Progenitor cell of endocrine pancreas (in vitro differentiated cells): Measurements from ENCODE around the gene TM9SF4. TPM values are rescaled to one million over a fixed set of nuclear protein-coding genes. Genes with fewer than 3 reads are reported as not detected.

ENCODE experiments used
- DNase-seq: peaks from one replicate; pipeline ENCODE4 v3.0.0; 2021; ENCODE audit warnings: low spot score; ENCODE audit not compliant: unreplicated experiment
- H3K27ac Mint-ChIP-seq: 2 replicates; pipeline ENCODE4 v1.8.0; 2021; ENCODE audit warnings: mild to moderate bottlenecking, moderate library complexity, mixed read lengths
- H3K27me3 Mint-ChIP-seq: 2 replicates; pipeline ENCODE4 v1.8.0; 2021; ENCODE audit warnings: mixed read lengths
- H3K36me3 Mint-ChIP-seq: 2 replicates; pipeline ENCODE4 v1.8.0; 2022; ENCODE audit warnings: mixed read lengths; ENCODE audit not compliant: insufficient read depth
- H3K4me1 Mint-ChIP-seq: 2 replicates; pipeline ENCODE4 v1.8.0; 2021; ENCODE audit warnings: low read depth, mixed read lengths
- H3K4me3 Mint-ChIP-seq: 2 replicates; pipeline ENCODE4 v1.8.0; 2021; ENCODE audit warnings: low read depth, mild to moderate bottlenecking, moderate library complexity, mixed read lengths
- H3K9me3 Mint-ChIP-seq: 2 replicates; pipeline ENCODE4 v1.8.0; 2021; ENCODE audit warnings: low read depth, mixed read lengths
- total RNA-seq: library from RNA; stranded (reverse); gene quantifications from 2 replicates; pipeline ENCODE4 v1.2.1, GENCODE V29; 2021
- TF ChIP-seq, protein P1 (sequence below): fragments of 200-600 bp; sonication (generic); IDR thresholded peaks from one replicate; pipeline ENCODE4 v1.5.0; 2021; ENCODE audit warnings: antibody characterized with exemption, mild to moderate bottlenecking; ENCODE audit not compliant: unreplicated experiment

TM9SF4 gene
- total RNA-seq, 1 donor from 2014 or later, result 92.9 TPM

DNA sequence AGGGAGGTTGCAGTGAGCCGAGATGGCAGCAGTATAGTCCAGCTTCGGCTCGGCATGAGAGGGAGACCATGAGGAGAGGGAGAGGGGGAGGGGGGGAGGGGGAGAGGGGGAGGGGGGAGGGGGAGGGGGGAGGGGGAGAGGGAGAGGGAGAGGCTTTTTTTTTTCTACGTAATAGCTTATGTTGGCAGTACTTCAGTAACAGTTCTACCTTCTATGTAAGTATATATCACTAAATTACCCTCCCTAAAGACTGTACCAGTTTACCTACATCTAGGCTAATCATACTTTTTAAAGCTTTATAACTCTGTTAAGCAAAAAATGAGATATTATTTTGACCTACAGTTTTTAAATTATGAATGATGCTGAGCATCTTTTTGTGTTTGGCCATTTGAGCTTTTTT lies 13.6 kb downstream of the TM9SF4 start:
- Mint-ChIP-seq H3K4me3 (no peak overlapping the region), H3K27me3 (no peaks in the 10 kb centered on the region), H3K27ac (peak overlapping the region; percentile 85), H3K9me3 (peaks cover 5% of the 10 kb centered on the region), H3K4me1 (peaks cover 2% of the 10 kb centered on the region), H3K36me3 (peaks cover 21% of the 10 kb centered on the region)
- DNase-seq, result no peak
- TF ChIP-seq, protein P1, sequence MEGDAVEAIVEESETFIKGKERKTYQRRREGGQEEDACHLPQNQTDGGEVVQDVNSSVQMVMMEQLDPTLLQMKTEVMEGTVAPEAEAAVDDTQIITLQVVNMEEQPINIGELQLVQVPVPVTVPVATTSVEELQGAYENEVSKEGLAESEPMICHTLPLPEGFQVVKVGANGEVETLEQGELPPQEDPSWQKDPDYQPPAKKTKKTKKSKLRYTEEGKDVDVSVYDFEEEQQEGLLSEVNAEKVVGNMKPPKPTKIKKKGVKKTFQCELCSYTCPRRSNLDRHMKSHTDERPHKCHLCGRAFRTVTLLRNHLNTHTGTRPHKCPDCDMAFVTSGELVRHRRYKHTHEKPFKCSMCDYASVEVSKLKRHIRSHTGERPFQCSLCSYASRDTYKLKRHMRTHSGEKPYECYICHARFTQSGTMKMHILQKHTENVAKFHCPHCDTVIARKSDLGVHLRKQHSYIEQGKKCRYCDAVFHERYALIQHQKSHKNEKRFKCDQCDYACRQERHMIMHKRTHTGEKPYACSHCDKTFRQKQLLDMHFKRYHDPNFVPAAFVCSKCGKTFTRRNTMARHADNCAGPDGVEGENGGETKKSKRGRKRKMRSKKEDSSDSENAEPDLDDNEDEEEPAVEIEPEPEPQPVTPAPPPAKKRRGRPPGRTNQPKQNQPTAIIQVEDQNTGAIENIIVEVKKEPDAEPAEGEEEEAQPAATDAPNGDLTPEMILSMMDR, result no peak

DNA sequence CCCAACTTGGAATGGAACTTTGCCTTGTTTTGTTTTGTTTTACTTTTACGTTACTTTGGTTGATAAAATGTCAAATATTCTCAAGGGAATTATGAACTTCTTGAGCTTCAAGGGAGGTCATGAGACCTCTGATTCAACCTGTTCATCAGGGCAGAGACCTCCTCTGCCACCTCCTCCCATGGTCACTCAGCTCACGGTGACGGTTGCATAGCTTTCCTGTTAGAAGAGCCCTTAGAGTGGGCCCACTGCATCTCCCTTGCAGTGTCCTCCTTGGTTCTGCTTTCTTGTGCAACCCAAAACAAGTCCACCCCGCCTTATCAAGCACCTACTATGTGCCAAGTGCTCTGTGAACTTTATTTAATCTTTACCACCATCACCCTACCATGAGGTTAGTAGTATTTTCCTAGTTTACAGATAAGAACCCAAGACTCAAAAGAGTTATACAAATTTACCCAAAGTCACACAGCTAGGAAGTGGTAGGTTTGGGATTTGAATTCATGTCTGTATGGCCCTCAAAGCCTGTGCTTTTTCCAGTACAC lies 15.5 kb downstream of the TM9SF4 start:
- H3K27me3 Mint-ChIP-seq, result no peaks in the 10 kb centered on the region
- DNase-seq, result no peak
- H3K9me3 Mint-ChIP-seq, result peaks cover 5% of the 10 kb centered on the region
- peaks cover 2% of the 10 kb centered on the region for H3K4me1 Mint-ChIP-seq
- H3K27ac Mint-ChIP-seq, result no peak overlapping the region
- peaks cover 20% of the 10 kb centered on the region for H3K36me3 Mint-ChIP-seq
- no peak overlapping the region for H3K4me3 Mint-ChIP-seq
- TF ChIP-seq, protein P1, result no peak

DNA sequence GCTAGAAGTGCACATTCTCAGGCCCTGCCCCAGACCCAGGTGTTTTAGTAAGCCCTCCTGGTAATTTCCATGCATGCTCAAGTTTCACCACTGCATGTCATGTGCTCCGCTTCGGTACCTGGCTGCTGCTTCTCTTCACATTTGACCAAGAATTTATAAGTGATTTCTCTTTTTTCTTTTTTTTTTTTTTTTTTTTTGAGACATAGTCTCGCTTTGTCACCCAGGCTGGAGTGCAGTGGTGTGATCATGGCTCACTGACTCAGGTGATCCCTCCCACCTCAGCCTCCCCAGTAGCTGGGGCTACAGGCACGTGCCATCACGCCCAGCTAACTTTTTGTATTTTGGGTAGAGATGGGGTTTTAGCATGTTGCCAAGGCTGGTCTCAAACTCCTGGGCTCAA lies 16.0 kb downstream of the TM9SF4 start:
- H3K9me3 Mint-ChIP-seq, result peaks cover 3% of the 10 kb centered on the region
- TF ChIP-seq, protein P1, result no peak
- no peak overlapping the region for H3K4me3 Mint-ChIP-seq
- no peak for DNase-seq
- no peaks in the 10 kb centered on the region for H3K27me3 Mint-ChIP-seq
- H3K27ac Mint-ChIP-seq, result no peak overlapping the region
- peaks cover 16% of the 10 kb centered on the region for H3K36me3 Mint-ChIP-seq
- peaks cover 2% of the 10 kb centered on the region for H3K4me1 Mint-ChIP-seq

DNA sequence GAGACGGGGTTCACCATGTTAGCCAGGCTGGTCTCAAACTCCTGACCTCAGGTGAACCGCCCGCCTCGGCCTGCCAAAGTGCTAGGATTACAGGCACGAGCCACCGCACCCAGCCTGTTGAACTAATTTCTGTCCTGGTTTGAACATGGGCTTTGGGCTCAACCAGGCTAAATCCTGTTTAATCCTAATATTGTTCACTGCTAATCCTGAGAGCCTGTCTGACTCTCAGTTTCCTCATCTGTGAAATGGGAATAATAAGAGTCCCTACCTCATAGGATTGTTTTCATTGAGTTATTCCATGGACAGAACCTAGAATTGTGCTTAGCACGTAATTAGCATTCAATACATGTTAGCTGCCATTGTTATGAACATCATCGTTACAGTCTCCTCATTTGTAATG lies 17.4 kb downstream of the TM9SF4 start:
- Mint-ChIP-seq H3K36me3 (peaks cover 14% of the 10 kb centered on the region), H3K27ac (no peak overlapping the region), H3K4me1 (peaks cover 7% of the 10 kb centered on the region), H3K4me3 (no peak overlapping the region), H3K9me3 (no peaks in the 10 kb centered on the region), H3K27me3 (no peaks in the 10 kb centered on the region)
- TF ChIP-seq, protein P1, result no peak
- no peak for DNase-seq

DNA sequence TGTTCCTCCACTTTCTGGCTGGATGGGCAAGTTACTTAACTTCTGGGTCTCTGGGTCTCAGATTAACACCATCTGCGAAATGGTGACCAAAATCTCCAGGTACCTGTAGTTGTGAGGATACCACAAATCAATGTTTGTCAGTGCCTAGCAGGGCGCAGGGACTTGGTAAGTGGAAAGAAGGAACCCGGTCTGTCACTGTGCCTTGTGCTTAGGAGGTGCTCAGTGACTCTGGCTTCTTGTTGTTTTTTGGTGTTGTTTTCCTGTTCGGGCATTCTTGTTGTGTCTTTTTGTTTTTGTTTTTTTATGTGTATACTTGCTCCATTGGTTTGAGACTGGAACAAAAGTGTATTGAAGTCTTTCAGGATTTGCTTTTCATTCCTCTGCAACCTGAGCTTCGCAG lies 17.8 kb downstream of the TM9SF4 start:
- Mint-ChIP-seq H3K36me3 (peaks cover 14% of the 10 kb centered on the region), H3K4me1 (peaks cover 7% of the 10 kb centered on the region), H3K27ac (no peak overlapping the region), H3K27me3 (no peaks in the 10 kb centered on the region), H3K9me3 (no peaks in the 10 kb centered on the region), H3K4me3 (no peak overlapping the region)
- DNase-seq, result no peak
- TF ChIP-seq, protein P1, result no peak
